NB4 (cell line): Measurements from ENCODE around the gene MSRB1.

Source experiments
- CTCF ChIP-seq: IDR thresholded peaks from one replicate; pipeline ENCODE4 v1.5.1; 2012; ENCODE audit warnings: low read depth, low read length
- MAX ChIP-seq: IDR thresholded peaks from 2 replicates; pipeline ENCODE4 v1.6.1; 2011; ENCODE audit warnings: low read depth, low read length

- TF ChIP-seq CTCF (no peak), MAX (no peak)
Measured at GRCh38 chr16:1890024-1890707, 52.8 kb downstream of the MSRB1 start.
